HG03460 (cell line): ENCODE data around the gene PCDHB9.
"Not testable (repeated sequence)": the region's sequence is repeated elsewhere in the genome, so short reads cannot be mapped to it uniquely, and the experiment has no call there.

Experiments
- ATAC-seq: cut with Tn5 transposase; IDR thresholded peaks from one replicate; pipeline ENCODE4 v1.9.1; 2021; ENCODE audit not compliant: unreplicated experiment

PCDHB9 gene

GRCh38 chr5:141186897-141187512 is at the start of gene PCDHB9:
Gene PCDHB9, plus strand, starts transcription at chr5:141187161. Its CDS starts 158 bp downstream, at chr5:141187319.
- ATAC-seq: no peak

- ATAC-seq: not testable (repeated sequence)
Observed at GRCh38 chr5:141137346-141137745, 49.6 kb upstream of the PCDHB9 start.

DNA sequence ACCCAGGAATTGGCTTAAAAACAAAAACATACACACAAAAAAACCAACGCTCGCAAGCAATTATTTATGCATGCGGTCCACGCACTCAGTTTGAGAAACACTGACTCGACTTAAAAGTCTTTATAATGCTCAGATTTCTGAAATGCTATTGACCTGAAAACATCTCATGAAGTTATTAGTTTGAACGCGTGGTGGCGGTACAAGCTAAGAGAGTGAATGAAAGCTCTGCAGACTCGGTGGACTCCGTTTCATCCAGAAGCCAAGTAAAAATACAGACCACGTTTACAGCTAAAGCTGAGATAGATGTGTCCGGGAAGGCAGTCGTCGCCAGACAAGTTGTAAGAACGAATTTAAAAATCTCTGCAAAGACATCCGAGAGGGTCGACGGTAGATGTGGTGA is 37.1 kb upstream of the PCDHB9 start, which contains the start of gene PCDHB6:
TSS of gene PCDHB6 (plus strand) at position 246 of the 400 bp plus-strand sequence. CDS start 201 bp downstream, outside the sequence.
- ATAC-seq: no peak

DNA sequence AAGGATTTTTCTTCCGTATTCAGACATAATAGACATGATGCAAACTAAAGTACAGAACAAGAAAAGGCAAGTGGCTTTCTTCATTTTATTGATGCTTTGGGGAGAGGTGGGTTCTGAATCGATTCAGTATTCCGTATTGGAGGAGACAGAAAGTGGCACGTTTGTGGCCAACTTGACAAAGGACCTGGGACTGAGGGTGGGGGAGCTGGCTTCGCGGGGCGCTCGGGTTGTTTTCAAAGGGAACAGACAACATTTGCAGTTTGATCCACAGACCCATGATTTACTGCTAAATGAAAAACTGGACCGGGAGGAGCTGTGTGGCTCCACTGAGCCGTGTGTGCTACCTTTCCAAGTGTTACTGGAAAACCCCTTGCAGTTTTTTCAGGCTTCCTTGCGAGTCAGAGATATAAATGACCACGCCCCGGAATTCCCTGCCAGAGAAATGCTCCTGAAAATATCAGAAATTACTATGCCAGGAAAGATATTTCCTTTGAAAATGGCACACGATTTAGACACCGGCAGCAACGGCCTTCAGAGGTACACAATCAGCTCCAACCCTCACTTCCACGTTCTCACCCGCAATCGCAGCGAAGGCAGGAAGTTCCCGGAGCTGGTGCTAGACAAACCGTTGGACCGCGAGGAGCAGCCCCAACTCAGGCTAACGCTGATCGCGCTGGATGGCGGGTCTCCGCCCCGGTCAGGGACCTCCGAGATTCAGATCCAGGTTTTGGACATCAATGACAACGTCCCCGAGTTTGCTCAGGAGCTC is 36.6 kb upstream of the PCDHB9 start:
- no peak for ATAC-seq

GRCh38 chr5:141150993-141151325 is 36.0 kb upstream of the PCDHB9 start:
- ATAC-seq: no peak

GRCh38 chr5:141151632-141152031 is 35.3 kb upstream of the PCDHB9 start:
- not testable (repeated sequence) for ATAC-seq

DNA sequence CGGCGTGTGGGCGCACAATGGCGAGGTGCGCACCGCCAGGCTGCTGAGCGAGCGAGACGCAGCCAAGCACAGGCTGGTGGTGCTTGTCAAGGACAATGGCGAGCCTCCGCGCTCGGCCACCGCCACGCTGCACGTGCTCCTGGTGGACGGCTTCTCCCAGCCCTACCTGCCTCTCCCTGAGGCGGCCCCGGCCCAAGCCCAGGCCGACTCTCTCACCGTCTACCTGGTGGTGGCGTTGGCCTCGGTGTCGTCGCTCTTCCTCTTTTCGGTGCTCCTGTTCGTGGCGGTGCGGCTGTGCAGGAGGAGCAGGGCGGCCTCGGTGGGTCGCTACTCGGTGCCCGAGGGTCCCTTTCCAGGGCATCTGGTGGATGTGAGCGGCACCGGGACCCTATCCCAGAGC is 34.9 kb upstream of the PCDHB9 start:
- ATAC-seq: not testable (repeated sequence)

DNA sequence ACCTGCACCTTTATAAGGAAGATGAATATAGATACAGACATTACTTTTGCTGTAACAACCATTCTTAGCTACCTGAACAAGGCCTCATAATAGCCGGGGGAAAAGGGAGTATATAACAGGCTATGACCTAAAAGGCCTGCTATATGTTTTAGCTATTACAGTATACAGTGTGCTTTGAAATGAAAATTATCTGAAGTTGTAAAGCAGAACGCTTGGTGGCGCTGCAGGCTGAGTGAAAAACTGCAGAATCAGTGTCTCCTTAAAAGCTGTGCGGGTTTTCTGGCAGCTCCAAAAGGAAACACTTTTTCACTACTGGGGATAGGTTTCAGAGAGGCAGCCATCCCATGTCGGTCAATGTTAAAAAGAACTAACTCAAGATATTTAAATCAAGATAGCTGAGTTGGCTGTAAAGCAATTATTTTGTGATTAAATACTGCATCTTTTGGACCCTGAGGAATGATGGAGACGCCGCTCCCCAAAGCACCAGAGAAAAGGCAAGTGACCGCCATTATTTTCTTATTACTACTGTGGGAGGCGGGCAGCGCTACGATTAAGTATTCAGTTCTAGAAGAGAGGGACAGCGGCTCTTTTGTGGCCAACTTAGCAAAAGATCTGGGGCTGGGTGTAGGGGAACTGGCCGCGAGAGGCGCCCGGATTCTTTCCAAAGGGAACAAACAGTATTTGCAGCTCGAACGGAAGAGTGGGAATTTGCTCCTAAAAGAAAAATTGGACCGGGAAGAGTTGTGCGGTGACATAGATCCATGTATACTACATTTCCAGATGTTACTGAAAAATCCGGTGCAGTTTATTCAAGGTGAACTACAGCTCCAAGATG is 31.2 kb upstream of the PCDHB9 start:
- no peak for ATAC-seq

DNA sequence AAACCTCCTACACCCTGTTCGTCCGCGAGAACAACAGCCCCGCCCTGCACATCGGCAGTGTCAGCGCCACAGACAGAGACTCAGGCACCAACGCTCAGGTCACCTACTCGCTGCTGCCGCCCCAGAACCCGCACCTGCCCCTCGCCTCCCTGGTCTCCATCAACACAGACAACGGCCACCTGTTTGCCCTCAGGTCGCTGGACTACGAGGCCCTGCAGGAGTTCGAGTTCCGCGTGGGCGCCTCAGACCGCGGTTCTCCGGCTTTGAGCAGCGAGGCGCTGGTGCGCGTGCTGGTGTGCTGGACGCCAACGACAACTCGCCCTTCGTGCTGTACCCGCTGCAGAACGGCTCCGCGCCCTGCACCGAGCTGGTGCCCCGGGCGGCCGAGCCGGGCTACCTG is 29.6 kb upstream of the PCDHB9 start:
- ATAC-seq: not testable (repeated sequence)

GRCh38 chr5:141157901-141158300 is 29.1 kb upstream of the PCDHB9 start:
- not testable (repeated sequence) for ATAC-seq

DNA sequence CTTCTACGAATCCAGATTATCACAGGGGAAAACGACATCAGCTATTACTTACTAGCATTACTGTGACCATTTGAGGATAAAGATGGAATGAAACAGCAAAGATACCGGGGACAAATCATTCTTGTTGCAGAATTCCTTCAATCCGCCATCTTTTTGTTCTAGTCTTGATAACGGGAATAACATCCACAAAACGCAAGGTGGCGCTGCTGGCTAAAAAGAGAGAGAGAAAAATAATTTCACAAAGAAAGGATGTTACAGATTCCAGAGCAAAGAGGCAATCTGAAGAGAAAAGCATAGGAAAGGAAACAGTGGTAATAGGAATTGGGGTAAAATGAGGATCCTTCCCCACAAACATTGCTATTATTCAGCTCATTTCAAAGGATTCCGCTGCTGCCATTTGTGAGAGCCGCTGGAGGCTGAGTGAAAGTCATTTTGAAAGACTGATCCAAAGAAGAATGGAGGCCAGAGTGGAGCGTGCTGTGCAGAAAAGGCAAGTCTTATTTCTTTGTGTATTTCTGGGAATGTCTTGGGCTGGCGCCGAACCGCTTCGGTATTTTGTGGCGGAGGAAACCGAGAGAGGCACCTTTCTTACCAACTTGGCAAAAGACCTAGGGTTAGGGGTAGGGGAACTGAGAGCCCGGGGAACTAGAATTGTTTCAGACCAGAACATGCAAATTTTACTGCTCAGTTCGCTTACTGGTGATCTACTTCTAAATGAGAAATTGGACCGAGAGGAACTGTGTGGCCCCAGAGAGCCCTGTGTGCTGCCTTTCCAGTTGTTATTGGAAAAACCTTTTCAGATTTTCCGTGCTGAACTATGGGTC is 14.4 kb upstream of the PCDHB9 start, which contains the start of gene PCDHB7:
TSS of gene PCDHB7 (plus strand) at position 264 of the 824 bp plus-strand sequence. CDS start at position 456, 192 bp downstream.
- ATAC-seq: no peak

- ATAC-seq: not testable (repeated sequence)
Observed at GRCh38 chr5:141174291-141175104, 12.5 kb upstream of the PCDHB9 start.

- no peak for ATAC-seq
Observed at GRCh38 chr5:141175933-141176332, 11.0 kb upstream of the PCDHB9 start.

DNA sequence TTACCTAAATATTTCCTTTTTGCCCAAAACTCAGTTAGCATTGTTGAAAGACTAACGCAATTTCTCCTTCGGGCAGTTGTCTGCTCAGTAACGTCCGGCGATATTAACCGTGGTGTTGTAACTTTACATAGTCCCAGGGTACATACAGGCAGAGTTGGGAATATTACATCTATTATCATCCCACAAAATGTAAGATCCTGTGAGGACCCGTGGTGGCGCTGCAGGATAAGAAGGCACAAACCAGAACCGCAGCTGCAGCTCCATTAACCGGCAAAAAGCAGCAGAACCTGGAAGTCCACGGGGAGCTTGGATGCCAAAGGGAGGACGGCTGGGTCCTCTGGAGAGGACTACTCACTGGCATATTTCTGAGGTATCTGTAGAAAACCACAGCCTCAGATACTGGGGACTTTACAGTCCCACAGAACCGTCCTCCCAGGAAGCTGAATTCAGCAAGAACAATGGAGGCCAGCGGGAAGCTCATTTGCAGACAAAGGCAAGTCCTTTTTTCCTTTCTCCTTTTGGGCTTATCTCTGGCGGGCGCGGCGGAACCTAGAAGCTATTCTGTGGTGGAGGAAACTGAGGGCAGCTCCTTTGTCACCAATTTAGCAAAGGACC is 9.3 kb upstream of the PCDHB9 start, which contains the start of gene PCDHB8:
TSS of gene PCDHB8 (plus strand) at position 214 of the 615 bp plus-strand sequence. CDS start at position 459, 245 bp downstream.
- ATAC-seq: not testable (repeated sequence)

DNA sequence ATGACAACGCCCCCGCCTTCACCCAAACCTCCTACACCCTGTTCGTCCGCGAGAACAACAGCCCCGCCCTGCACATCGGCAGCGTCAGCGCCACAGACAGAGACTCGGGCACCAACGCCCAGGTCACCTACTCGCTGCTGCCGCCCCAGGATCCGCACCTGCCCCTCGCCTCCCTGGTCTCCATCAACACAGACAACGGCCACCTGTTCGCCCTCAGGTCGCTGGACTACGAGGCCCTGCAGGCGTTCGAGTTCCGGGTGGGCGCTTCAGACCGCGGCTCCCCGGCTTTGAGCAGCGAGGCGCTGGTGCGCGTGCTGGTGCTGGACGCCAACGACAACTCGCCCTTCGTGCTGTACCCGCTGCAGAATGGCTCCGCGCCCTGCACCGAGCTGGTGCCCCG is 7.6 kb upstream of the PCDHB9 start:
- ATAC-seq: not testable (repeated sequence)

GRCh38 chr5:141179876-141180275 is 7.1 kb upstream of the PCDHB9 start:
- not testable (repeated sequence) for ATAC-seq

- ATAC-seq: no peak
Observed at GRCh38 chr5:141180313-141180712, 6.6 kb upstream of the PCDHB9 start.

- ATAC-seq: no peak
Observed at GRCh38 chr5:141182248-141182647, 4.7 kb upstream of the PCDHB9 start, which contains the start of gene PCDHB16. Gene PCDHB16, plus strand, starts transcription at chr5:141182387. Its CDS starts 173 bp downstream, at chr5:141182560.
